Right lobe of liver (tissue), 4 donors: Measurements from ENCODE around the gene AIF1.

ENCODE experiments used
- CTCF ChIP-seq, 4 donors: fragments of 200-600 bp in 3 of 4; fragments of 450-650 bp in 1 of 4; IDR thresholded peaks; one replicate each; pipeline versions ENCODE4 v1.5.1 to v1.8.0; 2016 to 2022; ENCODE audit warnings: antibody characterized with exemption in 4 of 4, mild to moderate bottlenecking in 2 of 4
- POLR2A ChIP-seq: fragments of 450-650 bp; IDR thresholded peaks from one replicate; pipeline ENCODE4 v1.6.1; 2017; ENCODE audit warnings: antibody characterized with exemption, mild to moderate bottlenecking
- donor health status: DM: no; HTN: no; CAD: no.
- donor health status: DM: no; HTN: no; CAD: no.
- donor health status: DM: no; HTN: yes; CAD: no.

- TF ChIP-seq CTCF (IDR thresholded peaks at IDR 0.05) = no peak
- no peak for TF ChIP-seq POLR2A
These were observed 38.9 kb upstream of the AIF1 start for GRCh38 chr6:31575952-31576685.
